GM19351 (cell line): ENCODE measurements around the gene MRPL48.
A peak's percentile ranks its signal among the peaks of the same experiment; 100 is the strongest.
"Not testable (repeated sequence)": the region's sequence is repeated elsewhere in the genome, so short reads cannot be mapped to it uniquely, and the experiment has no call there.

Experiments
- ATAC-seq: cut with Tn5 transposase; IDR thresholded peaks from one replicate; pipeline ENCODE4 v1.9.1; 2021; ENCODE audit warnings: mild to moderate bottlenecking, moderate library complexity; ENCODE audit not compliant: unreplicated experiment

MRPL48 gene

DNA sequence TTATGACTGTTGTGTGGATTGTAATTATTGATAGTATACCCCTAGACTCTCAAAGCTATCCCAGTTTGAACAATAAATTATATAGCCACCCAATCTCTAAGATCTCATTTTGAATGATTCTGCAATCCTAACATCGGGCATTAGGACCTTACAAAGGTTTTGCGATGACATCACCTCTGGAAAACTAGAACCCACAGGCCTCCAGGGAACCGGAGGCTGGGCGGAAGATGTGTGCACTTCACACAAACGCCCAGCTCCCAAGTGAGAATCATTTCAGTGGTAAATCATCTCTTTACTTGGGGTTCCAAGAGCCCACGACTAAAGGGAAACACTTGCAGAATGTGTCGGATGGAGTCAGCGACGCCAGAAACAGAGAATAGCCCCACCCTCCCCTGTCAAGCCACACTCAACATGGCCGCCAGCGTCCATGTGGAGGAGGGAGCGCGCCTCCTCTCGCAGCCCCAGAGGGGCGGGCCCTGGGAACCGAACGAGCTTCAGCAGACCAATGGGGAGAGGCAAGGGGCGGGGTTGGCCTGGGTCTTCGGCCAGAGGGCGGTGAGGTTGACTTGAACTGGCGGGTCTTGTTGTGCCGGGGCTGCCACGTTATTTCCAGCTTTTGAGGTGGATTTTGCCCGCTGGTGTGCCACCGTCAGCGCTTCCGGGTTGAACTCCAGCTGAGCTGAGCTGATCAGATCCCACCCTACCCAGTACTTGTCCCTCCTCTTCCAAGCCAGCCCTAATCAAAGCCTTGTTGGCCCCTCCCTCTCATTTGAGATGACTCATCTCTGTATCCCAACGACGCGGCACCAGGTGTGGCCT, 8.4 kb upstream of the MRPL48 start:
- peak; percentile 97 for ATAC-seq

DNA sequence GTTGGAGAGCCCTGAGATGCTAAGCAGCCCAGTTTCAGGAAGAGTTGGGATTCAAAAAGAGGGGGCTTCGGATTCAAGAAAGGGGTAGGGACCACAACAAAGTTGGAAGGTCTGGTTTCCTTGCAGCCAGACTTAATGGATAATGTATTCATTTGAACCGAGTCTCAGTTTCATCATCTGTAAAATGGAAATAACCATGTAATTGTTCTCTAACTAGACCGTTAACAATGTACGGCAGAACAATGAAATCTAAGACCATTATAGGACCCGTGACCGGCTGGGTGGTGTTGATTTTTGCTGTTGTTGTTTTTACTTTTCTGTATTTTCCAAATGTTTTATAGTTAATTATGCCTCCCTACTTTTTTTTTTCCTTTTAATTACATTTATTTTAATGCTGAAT, 6.4 kb upstream of the MRPL48 start:
- no peak for ATAC-seq

DNA sequence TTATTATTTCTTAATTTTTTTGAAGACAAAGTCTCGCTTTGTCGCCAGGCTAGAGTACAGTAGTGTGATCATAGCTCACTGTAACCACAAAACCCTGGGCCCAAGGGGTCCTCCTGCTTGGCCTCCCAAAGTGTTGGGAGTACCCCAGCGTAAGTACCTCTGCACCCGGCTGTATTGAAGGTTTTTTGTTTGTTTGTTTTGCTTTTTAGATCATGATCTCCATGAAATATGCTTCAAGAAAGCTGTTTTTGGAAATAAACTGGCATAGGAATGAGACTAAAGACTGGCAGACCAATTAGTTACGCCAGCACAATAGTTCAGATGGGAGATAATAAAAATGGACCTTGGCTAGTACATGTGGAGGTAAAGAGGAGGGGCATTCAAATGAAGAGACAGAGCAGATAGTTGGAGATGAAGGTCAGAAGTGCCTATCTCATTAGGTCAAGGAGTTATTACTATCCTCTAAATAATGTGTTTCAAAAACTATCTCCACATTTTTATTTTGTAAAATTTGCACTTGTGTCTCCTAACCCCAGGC, 4.1 kb upstream of the MRPL48 start:
- ATAC-seq: no peak

DNA sequence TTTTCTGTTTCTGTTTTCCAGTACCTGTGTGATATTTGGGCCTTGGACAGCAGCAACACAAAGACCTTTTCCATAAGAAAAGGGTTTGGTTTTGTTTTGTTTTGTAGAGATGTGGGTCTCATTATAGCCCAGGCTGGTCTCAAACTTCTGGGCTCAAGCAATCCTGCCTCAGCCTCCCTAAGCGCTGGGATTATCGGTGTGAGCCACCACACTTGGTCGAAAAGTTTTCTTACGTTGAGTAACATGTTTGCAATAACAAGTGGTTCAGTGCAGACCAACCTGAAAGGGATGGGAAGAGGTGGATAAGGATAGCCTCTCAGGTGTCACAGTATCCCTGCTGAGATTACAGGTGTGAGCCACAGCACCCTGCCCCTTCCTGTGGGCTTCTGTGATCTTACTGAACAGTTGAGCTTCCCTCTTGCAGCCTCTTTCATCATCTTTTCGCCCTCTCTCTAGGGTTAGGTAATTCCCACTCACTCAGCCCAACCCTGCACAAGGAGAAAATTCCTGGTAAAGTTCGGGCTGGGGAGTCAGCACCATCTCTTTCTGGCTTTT, 3.5 kb upstream of the MRPL48 start:
- no peak for ATAC-seq

DNA sequence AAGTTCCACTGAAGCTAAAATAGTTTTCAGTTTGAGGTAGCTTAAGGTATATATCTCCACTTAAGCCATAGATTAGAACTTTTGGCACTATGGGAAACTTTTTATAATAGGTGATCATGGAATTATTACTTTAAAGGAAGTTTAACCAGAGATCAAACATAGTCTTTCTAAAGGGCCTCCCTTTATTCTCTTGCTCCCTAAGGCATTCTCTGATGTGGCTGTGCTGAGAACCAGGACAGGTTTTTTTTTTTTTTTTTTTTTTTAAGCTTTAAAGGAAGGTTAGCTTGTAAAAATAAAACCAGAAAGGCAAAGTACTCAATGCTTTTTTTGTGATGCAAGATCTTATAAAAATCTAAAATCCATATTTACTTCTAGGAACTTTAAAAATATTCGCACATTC, 2.9 kb upstream of the MRPL48 start:
- ATAC-seq: no peak

DNA sequence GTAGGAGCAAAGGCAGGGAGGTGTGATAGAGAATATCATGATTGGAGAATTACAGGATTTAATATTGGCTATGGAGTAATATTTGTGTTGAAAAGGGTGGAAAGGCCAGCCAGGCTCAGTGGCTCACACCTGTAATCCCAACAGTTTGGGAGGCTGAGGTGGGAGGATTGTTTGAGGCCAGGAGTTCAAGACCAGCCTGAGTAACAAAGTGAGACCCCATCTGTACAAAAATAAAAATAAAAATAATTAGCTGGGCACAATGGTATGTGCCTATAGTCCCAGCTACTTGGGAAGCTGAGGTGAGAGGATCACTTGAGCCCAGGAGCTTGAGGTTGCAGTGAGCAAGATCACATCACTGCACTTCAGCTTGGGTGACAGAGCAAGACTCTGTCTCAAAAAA, 2.2 kb upstream of the MRPL48 start:
- not testable (repeated sequence) for ATAC-seq

DNA sequence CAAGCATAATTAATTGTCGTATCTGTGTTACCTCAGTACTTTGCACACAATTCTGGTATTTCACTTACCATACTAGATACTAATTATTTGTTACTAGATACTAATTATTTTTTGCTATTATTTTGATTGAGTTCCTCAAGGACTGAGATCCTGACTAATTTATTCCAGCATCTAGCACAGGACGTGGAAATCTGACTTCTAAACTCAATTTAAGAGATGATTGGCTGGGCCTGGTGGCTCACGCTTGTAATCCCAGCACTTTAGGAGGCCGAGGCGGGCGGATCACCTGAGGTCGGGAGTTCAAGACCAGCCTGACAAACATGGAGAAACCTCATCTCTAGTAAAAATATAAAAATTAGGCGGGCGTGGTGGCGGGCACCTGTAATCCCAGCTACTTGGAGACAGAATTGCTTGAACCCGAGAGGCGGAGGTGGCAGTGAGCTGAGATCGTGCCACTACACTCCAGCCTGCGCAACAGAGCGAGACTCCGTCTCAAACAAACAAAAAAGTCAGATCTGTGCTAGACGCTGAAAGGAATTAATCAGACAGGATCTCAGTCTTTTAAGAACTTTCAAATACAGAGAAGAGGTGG, 527 bp upstream of the MRPL48 start:
- ATAC-seq: no peak

DNA sequence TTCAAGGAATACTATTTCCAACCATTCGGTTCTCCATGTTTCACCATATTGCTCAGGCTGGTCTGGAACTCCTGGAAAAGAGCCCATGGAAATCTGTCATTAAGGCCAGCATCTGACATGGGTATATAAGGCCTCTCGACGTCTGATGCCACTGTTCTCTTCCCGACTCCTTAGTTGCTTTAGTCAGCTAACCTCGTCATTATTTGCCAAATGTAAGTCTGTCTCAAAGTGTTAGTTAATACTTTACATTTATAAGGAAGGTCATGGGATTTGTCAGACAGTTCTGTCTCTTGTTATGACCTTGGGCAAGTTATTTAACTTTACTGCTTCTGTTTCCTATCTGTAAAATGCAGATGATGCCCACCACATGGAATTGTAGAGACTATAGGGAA, 1.6 kb downstream of the MRPL48 start:
- ATAC-seq: no peak

DNA sequence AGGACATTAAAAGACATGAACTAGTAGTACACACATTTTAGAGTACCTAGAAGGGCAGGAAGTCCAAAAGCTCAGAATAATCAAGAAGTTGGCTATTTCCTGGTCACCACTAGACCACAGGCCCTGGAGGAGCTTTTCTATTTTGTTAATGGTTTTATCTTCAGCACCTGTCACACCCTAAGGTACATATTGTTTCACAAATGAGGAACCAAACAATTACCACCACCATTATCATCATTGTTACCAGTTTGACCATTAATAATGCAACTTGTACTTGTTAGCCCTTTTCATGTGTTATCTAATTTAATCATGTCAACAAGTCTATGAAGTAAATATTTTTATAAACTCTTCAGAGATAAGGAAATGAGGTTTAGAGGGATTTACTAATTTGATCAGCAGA, 4.9 kb downstream of the MRPL48 start:
- ATAC-seq: no peak

DNA sequence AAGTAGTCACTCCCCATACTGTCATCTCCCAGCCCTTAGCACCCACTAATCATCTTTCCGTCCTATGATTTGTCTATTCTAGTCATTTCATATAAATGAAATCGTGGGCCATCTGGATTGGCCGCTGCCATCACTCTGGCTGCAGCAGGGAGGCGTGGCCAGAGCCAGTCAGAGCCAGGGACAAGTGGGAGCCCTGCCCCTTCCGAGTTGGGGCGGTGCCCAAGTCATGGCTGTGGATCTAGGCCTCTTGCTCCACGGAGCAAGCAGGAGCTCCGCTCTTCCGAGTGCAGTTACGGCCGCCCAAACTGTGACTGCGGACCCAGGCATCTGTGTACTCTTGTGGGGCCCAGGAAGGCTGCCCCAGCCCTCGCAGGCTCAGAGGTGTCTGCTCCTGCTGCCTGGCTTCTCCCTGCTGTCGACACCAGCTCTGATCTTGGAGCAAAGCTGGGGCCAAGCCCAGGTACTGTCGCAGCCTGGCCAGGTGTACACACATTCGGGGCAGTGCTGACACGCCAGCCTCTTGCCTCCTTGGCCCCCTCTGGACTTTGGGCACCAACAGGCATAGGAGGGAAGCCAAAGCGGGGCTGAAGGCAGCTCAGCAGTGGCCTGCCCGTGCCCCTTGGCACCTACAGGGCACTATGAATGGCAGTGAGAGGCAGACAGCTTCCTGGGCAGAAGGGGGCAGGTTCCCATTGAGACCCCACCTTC, 8.4 kb downstream of the MRPL48 start:
- ATAC-seq: no peak

DNA sequence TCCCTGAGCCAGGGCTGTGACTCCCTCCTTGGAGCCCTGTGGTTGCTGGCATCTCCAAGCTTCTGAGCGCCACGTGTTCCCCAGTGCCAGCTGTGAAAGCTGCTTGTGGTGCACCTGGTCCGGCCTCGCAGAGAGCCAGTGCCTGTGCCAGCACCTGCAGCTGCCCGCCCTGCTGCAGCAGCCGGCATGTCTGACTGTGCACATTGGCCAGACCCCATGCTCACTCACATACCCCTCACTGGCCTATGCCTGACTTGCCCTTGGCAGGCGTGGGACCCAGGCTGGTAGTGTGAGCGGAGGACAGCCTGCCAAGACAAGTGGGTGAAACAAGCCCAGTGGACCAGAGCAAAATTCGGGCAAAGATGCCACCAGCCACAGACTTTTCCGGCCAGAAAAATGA, 9.8 kb downstream of the MRPL48 start:
- ATAC-seq: no peak

DNA sequence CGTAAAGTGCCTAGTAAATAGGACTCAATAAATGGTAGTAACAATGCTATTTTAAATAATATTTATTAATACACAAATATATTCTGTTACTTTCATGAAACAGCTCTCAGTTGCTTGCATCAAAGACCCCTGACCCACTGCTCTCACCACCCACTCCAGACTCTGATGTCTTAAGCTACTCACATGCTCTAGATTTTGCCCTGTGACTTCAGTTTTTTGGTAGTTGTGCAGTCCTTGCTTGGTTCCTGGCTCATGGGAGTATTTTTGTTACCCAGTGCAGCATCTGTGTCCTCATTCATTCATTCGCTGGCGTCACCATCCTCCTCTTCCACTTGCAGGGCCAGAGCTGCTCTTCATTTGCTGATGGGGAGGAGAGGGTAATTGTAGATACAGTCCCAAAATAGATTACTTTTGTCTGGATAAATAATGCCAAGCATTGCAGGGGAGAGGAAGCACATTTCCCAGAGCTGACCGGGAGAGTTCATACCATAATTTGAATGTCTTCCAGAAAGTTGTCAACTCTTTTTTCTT, 12.7 kb downstream of the MRPL48 start:
- no peak for ATAC-seq

DNA sequence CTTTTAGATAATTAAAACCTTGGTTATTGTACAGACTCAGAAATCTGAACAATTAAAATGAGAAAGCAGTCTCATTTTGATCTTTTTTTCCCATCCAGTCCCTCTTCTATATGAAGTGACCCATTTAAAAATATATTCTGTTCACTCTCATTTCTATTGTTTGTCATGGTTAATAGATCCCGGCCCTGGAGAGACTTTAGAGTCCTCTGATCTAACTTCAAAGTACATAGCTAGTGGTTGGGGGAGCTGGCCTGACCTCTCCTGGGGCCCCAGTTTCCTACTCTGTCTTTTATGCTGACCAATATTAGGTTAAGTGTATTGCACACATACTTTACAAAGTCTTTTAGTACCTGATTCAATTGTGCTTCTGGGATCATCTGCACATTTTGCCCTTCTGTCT, 13.5 kb downstream of the MRPL48 start:
- no peak for ATAC-seq

DNA sequence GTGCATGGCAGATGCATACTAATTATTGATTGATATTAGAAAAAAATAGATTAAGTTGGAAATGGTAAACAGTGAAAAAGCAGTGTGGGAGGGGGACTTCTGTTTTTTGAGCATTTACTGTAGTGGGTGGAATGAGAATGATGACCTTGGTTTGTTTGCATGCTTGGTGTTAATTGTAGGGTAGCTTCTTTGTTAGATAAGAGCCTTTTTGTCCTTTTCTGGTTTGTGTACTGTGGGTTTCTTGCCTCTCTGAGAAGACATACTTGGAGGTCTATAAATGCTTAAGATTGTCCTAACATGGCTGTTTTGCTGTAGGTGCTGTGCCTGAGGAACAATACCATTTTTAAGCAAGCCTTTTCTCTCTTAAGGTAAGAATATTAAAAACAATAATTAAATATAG, 17.0 kb downstream of the MRPL48 start:
- ATAC-seq: no peak

DNA sequence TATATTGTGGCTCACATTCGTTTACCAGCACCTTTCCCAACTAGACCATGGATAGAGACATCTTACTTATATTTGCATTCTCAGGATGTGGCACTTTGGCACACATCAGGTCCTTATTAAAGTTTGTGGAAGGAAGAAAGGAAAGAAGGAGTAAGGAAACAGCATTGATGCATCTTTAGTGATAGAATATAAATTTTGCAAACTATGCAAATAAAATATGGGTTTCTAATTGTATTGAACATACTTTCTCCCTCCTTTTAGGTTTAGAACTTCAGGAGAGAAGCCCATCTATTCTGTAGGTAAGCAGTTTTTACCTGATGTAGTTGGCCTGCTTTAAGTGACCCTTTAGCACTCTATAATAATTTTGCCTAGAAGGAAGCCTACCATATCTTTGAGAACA, 20.4 kb downstream of the MRPL48 start:
- no peak for ATAC-seq

DNA sequence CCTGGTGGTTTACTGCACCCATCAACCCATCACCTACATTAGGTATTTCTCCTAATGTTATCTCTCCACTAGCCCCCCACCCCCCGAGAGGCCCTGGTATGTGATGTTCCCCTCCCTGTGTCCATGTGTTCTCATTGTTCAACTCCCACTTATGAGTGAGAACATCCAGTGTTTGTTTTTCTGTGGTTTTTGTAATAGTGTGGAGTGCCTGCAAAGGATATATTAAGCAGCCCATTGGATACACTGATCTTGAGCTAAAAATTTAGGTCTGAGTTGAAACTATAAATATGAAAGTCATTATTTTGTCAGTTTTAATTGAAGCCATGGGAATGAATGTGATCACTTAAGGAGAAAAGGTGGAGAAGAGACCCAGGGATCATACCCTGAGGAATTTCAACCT, 23.0 kb downstream of the MRPL48 start:
- ATAC-seq: no peak

DNA sequence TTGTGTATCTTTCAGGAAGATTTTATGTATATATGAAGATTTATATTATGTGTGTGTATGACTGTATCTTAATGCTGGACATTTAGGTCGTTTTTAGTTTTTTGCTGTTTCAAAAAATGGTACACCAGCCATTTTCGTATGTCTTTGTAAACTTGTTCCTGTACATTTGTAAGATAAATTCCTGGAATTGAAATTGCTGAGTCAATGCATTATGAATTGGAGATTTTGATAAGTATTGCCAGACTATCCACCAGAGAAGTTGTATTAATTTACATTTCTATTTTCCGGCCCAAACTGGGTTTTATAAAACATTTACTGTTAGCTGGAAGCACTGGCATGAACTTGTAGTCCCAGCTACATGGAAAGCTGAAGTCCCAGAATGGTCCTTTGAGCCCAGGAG, 24.6 kb downstream of the MRPL48 start:
- ATAC-seq: no peak

DNA sequence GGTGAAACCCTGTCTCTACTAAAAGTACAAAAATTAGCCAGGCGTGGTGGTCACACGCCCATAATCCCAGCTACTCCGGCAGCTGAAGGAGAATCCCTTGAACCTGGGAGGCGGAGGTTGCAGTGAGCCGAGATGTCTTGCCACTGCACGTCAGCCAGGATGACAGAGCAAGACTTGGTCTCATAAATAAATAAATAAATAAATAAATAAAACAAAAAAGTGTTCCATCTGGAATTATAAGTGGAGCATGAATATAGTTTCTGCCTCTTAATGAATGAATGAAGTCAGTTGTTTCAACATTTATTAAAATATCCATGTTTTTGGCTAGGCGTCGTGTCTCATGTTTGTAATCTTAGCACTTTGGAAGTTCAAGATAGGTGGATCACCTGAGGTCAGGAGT, 27.1 kb downstream of the MRPL48 start:
- ATAC-seq: no peak

DNA sequence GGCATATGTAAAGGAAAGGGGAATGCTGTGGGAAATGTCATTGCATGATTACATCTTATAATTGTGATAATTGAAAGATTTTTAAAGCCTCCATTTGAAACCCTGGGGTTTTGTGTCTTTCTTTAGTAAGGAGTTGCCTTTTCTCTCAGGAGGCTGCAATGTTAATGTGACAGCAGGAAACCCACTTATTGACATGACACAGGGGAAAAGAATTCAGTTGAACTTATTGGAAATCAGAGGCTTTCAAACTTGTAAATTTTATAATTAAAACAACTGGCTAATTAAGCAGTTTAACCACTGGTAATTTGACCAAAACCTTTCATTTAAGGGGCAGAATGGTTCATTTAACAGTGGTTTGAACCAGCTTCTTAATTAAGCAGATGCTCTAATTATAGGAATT, 31.2 kb downstream of the MRPL48 start:
- ATAC-seq: no peak

DNA sequence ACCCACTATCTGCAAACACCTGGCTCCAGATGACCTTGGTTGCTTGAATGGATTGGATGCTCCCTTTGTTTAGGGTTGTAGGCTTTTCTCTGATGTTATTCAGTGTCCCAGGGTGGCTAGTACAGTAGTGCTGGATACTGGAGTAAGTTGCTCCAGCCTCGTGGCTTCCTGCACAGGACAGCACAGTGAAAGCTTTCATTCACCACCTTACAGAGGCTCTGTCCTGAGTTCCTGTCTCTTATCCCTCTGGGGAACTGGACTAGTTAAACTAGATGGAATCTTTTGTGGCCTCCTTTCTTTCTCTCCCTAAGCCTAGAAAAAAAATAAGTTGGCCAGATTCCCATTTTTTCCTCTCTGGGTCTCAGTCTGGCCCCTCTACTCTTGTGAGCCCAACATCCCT, 42.6 kb downstream of the MRPL48 start:
- no peak for ATAC-seq

DNA sequence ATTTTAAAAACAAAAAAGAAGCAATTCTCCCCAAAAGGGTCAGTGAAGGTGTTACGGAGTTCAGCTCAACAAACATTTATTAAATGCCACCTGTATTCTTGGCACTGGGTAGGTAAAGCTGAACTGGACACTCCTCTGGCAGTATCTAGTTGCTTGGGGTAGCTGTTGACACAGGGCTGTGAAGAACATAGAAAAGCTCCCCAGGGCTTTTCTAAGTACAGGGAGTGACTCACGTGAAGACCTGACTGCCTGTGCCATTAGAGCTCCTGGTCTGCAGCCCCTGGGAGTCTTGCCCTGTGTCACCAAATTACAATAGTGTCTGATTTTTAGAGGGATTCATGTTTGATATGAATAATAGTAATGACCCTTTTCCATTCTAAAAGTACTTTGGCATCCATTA, 45.4 kb downstream of the MRPL48 start:
- ATAC-seq: no peak
